ENCODE results near the gene CD55.

Gene CD55

GRCh38 chr1:207331354-207332313 lies 10.2 kb downstream of the CD55 start:
- DNase-seq (ENCODE audit: low spot score) = no peak
- TF ChIP-seq CTCF (IDR thresholded peaks at IDR 0.05; ENCODE audit: extremely low read depth, missing control alignments) = no peak

GRCh38 chr1:207333009-207333600 lies 11.6 kb downstream of the CD55 start:
- no peak for TF ChIP-seq CTCF (IDR thresholded peaks at IDR 0.05; ENCODE audit: extremely low read depth, missing control alignments)
- no peak for DNase-seq (ENCODE audit: low spot score)

GRCh38 chr1:207333620-207334019 lies 12.1 kb downstream of the CD55 start:
- DNase-seq (ENCODE audit: low spot score) = no peak
- TF ChIP-seq CTCF (IDR thresholded peaks at IDR 0.05; ENCODE audit: extremely low read depth, missing control alignments) = no peak

- no peak for TF ChIP-seq CTCF (IDR thresholded peaks at IDR 0.05; ENCODE audit: extremely low read depth, missing control alignments)
- no peak for DNase-seq (ENCODE audit: low spot score)
Measured at GRCh38 chr1:207334337-207334736, 12.9 kb downstream of the CD55 start.

GRCh38 chr1:207335138-207335537 lies 13.7 kb downstream of the CD55 start:
- no peak for DNase-seq (ENCODE audit: low spot score)
- no peak for TF ChIP-seq CTCF (IDR thresholded peaks at IDR 0.05; ENCODE audit: extremely low read depth, missing control alignments)

- peak; percentile 47 for DNase-seq (ENCODE audit: low spot score)
- TF ChIP-seq CTCF (IDR thresholded peaks at IDR 0.05; ENCODE audit: extremely low read depth, missing control alignments) = peak; percentile 8
Measured at GRCh38 chr1:207335695-207336363, 14.4 kb downstream of the CD55 start.
